ENCODE results near the gene CATSPERB. TPM values are rescaled to one million over a fixed set of nuclear protein-coding genes. Genes with fewer than 3 reads are reported as not detected.

CATSPERB gene
- total RNA-seq, 1 experiment from 2014 or later: 2.1 TPM

DNA sequence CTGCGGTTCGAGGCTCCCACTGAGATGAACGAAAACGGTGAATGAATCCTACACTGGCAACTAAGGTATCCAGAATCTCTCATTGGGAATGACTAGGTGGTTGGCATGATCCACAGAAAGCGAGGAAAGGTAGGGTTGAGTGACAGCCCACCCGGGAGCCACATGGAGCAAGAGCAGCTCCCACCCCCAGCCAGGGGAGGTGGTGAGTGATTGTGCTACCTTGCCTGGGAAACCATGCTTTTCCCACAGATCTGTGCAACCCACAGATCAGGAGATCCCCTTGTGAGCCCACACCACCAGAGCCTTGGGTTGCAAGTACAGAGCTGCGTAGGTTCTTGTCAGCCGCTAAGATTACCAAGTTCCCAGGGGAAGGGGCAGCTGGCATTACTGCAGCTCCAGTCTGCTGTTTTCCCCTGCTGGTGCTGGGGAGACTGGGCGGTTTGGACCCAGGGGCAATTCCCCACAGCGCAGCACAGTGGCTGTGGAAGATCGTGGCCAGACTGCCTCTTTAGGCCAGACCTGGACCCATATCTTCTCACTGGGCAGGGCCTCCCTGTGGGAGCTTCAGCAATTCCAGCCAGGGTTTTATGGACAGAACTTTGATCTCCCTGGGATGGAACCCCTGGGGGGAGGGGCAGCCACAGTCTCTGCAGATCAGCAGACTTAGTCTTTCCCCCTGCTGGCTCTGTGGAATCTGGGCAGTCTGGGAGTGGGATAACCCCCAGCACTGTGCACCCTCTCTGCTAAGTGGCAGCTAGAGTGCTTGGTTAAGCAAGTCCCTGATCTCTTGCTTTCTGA, 177.2 kb downstream of the CATSPERB start:
- ChIA-PET POLR2A (interaction anchor here (1.0 to 1.4 kb wide), 2 partner anchors 43 to 45 kb away, joined by 4 to 5 read pairs; partner anchors contain the start of gene PPP4R3A), CTCF (interaction anchor here (1.3 to 1.5 kb wide), 2 partner anchors 12 to 14 kb away, joined by 3 read pairs; no protein-coding TSS in a partner anchor)
- Histone ChIP-seq H3K27me3 (replicated peaks; ENCODE audit: control insufficient read depth, insufficient read depth, low read length) (no peaks in the 10 kb centered on the region), H3K4me3 (ENCODE audit: low read depth, low read length) (no peak overlapping the region), H3K36me3 (ENCODE audit: control insufficient read depth, insufficient read depth, low read length) (no peaks in the 10 kb centered on the region), H3K9me3 (no peaks in the 10 kb centered on the region), H3K4me1 (peaks cover 21% of the 10 kb centered on the region)
- Mint-ChIP-seq H3K9me3 (ENCODE audit: unreplicated experiment) (peaks cover 21% of the 10 kb centered on the region), H3K4me1 (ENCODE audit: low read depth, unreplicated experiment) (peaks cover 13% of the 10 kb centered on the region), H3K27ac (ENCODE audit: unreplicated experiment) (peak overlapping the region; percentile 72), H3K4me3 (ENCODE audit: unreplicated experiment) (peak overlapping the region; percentile 39), H3K27me3 (ENCODE audit: insufficient read depth, unreplicated experiment) (no peaks in the 10 kb centered on the region), H3K36me3 (ENCODE audit: insufficient read depth, unreplicated experiment) (no peaks in the 10 kb centered on the region)
- BruUV-seq (replicated peaks): no TSS peak
- DNase-seq: peak; percentile 92 to 93
- TF ChIP-seq, protein P1, sequence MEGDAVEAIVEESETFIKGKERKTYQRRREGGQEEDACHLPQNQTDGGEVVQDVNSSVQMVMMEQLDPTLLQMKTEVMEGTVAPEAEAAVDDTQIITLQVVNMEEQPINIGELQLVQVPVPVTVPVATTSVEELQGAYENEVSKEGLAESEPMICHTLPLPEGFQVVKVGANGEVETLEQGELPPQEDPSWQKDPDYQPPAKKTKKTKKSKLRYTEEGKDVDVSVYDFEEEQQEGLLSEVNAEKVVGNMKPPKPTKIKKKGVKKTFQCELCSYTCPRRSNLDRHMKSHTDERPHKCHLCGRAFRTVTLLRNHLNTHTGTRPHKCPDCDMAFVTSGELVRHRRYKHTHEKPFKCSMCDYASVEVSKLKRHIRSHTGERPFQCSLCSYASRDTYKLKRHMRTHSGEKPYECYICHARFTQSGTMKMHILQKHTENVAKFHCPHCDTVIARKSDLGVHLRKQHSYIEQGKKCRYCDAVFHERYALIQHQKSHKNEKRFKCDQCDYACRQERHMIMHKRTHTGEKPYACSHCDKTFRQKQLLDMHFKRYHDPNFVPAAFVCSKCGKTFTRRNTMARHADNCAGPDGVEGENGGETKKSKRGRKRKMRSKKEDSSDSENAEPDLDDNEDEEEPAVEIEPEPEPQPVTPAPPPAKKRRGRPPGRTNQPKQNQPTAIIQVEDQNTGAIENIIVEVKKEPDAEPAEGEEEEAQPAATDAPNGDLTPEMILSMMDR (IDR thresholded peaks at IDR 0.05; ENCODE audit: insufficient read depth in 1 of 2, low read depth in 1 of 2, low read length in 1 of 2, severe bottlenecking in 1 of 2, unreplicated experiment in 1 of 2): peak in 1 of 2 experiments; percentile 27
- intact Hi-C loops (cut with micrococcal nuclease; ENCODE audit: unreplicated experiment): loop anchor here (1.0 kb wide), 2 partner anchors 19 to 44 kb away; partner anchors contain the start of gene PPP4R3A

DNA sequence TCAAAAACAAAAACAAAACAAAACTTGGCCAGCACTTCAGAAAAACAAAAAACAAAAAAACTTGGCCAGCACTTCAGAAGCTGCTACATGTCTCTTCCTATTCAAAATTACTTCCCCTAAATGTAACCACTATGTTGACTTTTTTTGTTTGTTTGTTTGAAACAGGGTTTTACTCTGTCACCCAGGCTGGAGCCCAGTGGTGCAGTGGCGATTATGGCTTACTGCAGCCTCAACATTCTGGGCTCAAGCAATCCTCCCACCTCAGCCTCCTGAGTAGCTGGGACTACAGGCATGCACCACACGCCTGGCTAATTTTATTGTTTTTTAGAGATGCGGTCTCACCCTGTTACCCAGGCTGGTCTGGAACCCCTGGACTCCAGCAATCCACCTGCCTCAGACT, 183.8 kb downstream of the CATSPERB start:
- H3K27ac Mint-ChIP-seq (ENCODE audit: unreplicated experiment): no peak overlapping the region
- POLR2A ChIA-PET: interaction anchor here (0.6 kb wide), 1 partner anchor 39 kb away, joined by 3 read pairs; no protein-coding TSS in a partner anchor
- no TSS peak for BruUV-seq (replicated peaks)
- TF ChIP-seq, protein P1 (IDR thresholded peaks at IDR 0.05; ENCODE audit: insufficient read depth in 1 of 2, low read depth in 1 of 2, low read length in 1 of 2, severe bottlenecking in 1 of 2, unreplicated experiment in 1 of 2): no peak
- no peak overlapping the region for H3K4me3 Mint-ChIP-seq (ENCODE audit: unreplicated experiment)
- Histone ChIP-seq H3K36me3 (ENCODE audit: control insufficient read depth, insufficient read depth, low read length) (no peaks in the 10 kb centered on the region), H3K4me1 (no peaks in the 10 kb centered on the region), H3K9me3 (no peaks in the 10 kb centered on the region), H3K27me3 (replicated peaks; ENCODE audit: control insufficient read depth, insufficient read depth, low read length) (no peaks in the 10 kb centered on the region), H3K4me3 (ENCODE audit: low read depth, low read length) (no peak overlapping the region)
- no peaks in the 10 kb centered on the region for H3K4me1 Mint-ChIP-seq (ENCODE audit: low read depth, unreplicated experiment)
- no peaks in the 10 kb centered on the region for H3K9me3 Mint-ChIP-seq (ENCODE audit: unreplicated experiment)
- CTCF ChIA-PET: no interaction called here
- intact Hi-C loops (cut with micrococcal nuclease; ENCODE audit: unreplicated experiment): no loop called here
- no peak for DNase-seq
- H3K36me3 Mint-ChIP-seq (ENCODE audit: insufficient read depth, unreplicated experiment): no peaks in the 10 kb centered on the region
- H3K27me3 Mint-ChIP-seq (ENCODE audit: insufficient read depth, unreplicated experiment): no peaks in the 10 kb centered on the region

DNA sequence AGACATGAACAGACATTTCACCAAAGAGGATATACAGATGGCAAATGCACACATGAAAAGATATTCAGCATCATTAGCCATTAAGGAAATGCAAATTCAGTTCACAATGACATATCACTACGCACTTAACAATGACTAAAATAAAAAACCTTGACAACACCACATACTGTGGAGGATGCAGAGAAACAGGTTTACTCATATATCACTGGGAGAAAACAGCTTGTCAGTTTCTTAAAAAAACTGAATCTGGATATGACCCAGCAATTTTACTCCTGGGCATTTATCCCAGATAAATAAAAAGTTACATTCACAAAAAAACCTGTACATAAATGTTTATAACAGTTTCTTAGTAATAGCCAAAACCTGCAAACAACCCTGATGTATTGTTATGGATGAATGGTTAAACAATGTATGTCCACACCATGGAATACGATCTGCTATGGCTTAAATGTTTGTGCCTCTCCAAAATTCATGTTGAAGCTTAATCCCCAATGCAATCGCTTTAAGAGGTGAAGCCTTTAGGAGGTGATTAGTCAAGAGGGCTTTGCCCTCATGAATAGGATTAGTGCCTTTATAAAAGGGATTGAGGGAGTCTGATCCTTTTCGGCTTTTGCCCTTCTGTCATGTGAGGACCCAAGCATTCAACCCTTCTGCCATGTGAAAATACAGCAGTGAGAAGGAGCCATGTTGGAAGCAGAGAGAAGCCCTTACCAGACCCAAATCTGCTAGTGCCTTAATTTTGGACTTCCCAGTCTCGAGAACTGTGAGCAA, 185.8 kb downstream of the CATSPERB start:
- H3K4me1 Mint-ChIP-seq (ENCODE audit: low read depth, unreplicated experiment): no peaks in the 10 kb centered on the region
- ChIA-PET CTCF (no interaction called here), POLR2A (no interaction called here)
- H3K9me3 Mint-ChIP-seq (ENCODE audit: unreplicated experiment): peaks cover 14% of the 10 kb centered on the region
- H3K27me3 Mint-ChIP-seq (ENCODE audit: insufficient read depth, unreplicated experiment): no peaks in the 10 kb centered on the region
- TF ChIP-seq, protein P1 (IDR thresholded peaks at IDR 0.05; ENCODE audit: insufficient read depth in 1 of 2, low read depth in 1 of 2, low read length in 1 of 2, severe bottlenecking in 1 of 2, unreplicated experiment in 1 of 2): no peak
- H3K27me3 ChIP-seq (replicated peaks; ENCODE audit: control insufficient read depth, insufficient read depth, low read length): no peaks in the 10 kb centered on the region
- no peaks in the 10 kb centered on the region for H3K36me3 ChIP-seq (ENCODE audit: control insufficient read depth, insufficient read depth, low read length)
- peaks cover 8% of the 10 kb centered on the region; the same call in 1 of the 2 replicates for H3K9me3 ChIP-seq
- no peak overlapping the region for H3K4me3 ChIP-seq (ENCODE audit: low read depth, low read length)
- H3K36me3 Mint-ChIP-seq (ENCODE audit: insufficient read depth, unreplicated experiment): no peaks in the 10 kb centered on the region
- H3K27ac Mint-ChIP-seq (ENCODE audit: unreplicated experiment): no peak overlapping the region
- no peak for DNase-seq
- no peak overlapping the region for H3K4me3 Mint-ChIP-seq (ENCODE audit: unreplicated experiment)
- no peaks in the 10 kb centered on the region for H3K4me1 ChIP-seq
- intact Hi-C loops (cut with micrococcal nuclease; ENCODE audit: unreplicated experiment): no loop called here
- no TSS peak for BruUV-seq (replicated peaks)

All from Caco-2 (cell line).